GM19438 (cell line): ENCODE data around the gene CHST14.

Experiments
- ATAC-seq: cut with Tn5 transposase; IDR thresholded peaks from one replicate; pipeline ENCODE4 v1.9.1; 2021; ENCODE audit warnings: low read depth; ENCODE audit not compliant: unreplicated experiment

The CHST14 gene

GRCh38 chr15:40470423-40471104 is at the start of gene CHST14:
TSS of gene CHST14 (plus strand) at chr15:40470984. CDS start at chr15:40471214, 230 bp downstream.
- peak; percentile 74 for ATAC-seq

- peak; percentile 90 for ATAC-seq
These were observed 49.3 kb upstream of the CHST14 start for GRCh38 chr15:40421246-40422157.

GRCh38 chr15:40424483-40425115 is 46.2 kb upstream of the CHST14 start:
- ATAC-seq: no peak

- ATAC-seq: no peak
These were observed 45.1 kb upstream of the CHST14 start for GRCh38 chr15:40425681-40426080.

GRCh38 chr15:40427188-40427587 is 43.6 kb upstream of the CHST14 start:
- no peak for ATAC-seq

- no peak for ATAC-seq
These were observed 42.6 kb upstream of the CHST14 start for GRCh38 chr15:40428185-40428584.

- no peak for ATAC-seq
These were observed 41.6 kb upstream of the CHST14 start for GRCh38 chr15:40429068-40429710.

- no peak for ATAC-seq
These were observed 40.4 kb upstream of the CHST14 start for GRCh38 chr15:40430271-40430805.

GRCh38 chr15:40435023-40435709 is 35.6 kb upstream of the CHST14 start:
- no peak for ATAC-seq

GRCh38 chr15:40435710-40436089 is 35.1 kb upstream of the CHST14 start:
- no peak for ATAC-seq

- ATAC-seq: no peak
These were observed 34.5 kb upstream of the CHST14 start for GRCh38 chr15:40436116-40436891.

GRCh38 chr15:40436892-40437751 is 33.7 kb upstream of the CHST14 start:
- no peak for ATAC-seq

- ATAC-seq: no peak
These were observed 32.8 kb upstream of the CHST14 start for GRCh38 chr15:40437752-40438687.

- ATAC-seq: no peak
These were observed 32.1 kb upstream of the CHST14 start for GRCh38 chr15:40438712-40439111.

- no peak for ATAC-seq
These were observed 31.3 kb upstream of the CHST14 start for GRCh38 chr15:40439461-40439959.

GRCh38 chr15:40439960-40440742 is 30.6 kb upstream of the CHST14 start:
- ATAC-seq: no peak
